ENCODE results near the gene NAP1L4. TPM values are rescaled to one million over a fixed set of nuclear protein-coding genes. Genes with fewer than 3 reads are reported as not detected.

NAP1L4 gene
- total RNA-seq, 1 donor from 2014 or later, result 172 TPM

GRCh38 chr11:2904153-2905052 lies 87.7 kb downstream of the NAP1L4 start:
- H3K4me1 Mint-ChIP-seq (ENCODE audit: unreplicated experiment), result peaks cover 10% of the 10 kb centered on the region
- TF ChIP-seq CTCF (conservative IDR thresholded peaks at IDR 0.05), result no peak
- H3K36me3 Mint-ChIP-seq, result peaks cover 4% of the 10 kb centered on the region
- H3K27ac Mint-ChIP-seq, result peak overlapping the region; percentile 72
- no peak for DNase-seq (ENCODE audit: extremely low spot score, unreplicated experiment)
- H3K9me3 Mint-ChIP-seq, result no peaks in the 10 kb centered on the region
- no peaks in the 10 kb centered on the region for H3K27me3 Mint-ChIP-seq
- H3K4me3 Mint-ChIP-seq, result peak overlapping the region; percentile 77

- Mint-ChIP-seq H3K4me3 (peak overlapping the region; percentile 77), H3K36me3 (peaks cover 4% of the 10 kb centered on the region), H3K27me3 (peaks cover 3% of the 10 kb centered on the region), H3K4me1 (ENCODE audit: unreplicated experiment) (peaks cover 14% of the 10 kb centered on the region), H3K9me3 (no peaks in the 10 kb centered on the region), H3K27ac (peak overlapping the region; percentile 48)
- DNase-seq (ENCODE audit: extremely low spot score, unreplicated experiment), result no peak
- no peak for TF ChIP-seq CTCF (conservative IDR thresholded peaks at IDR 0.05)
These were observed 88.5 kb downstream of the NAP1L4 start for GRCh38 chr11:2903672-2904011.

- Mint-ChIP-seq H3K27me3 (peaks cover 3% of the 10 kb centered on the region), H3K36me3 (peaks cover 4% of the 10 kb centered on the region), H3K4me1 (ENCODE audit: unreplicated experiment) (peaks cover 14% of the 10 kb centered on the region), H3K27ac (peak overlapping the region; percentile 31), H3K9me3 (no peaks in the 10 kb centered on the region), H3K4me3 (peak overlapping the region; percentile 77)
- DNase-seq (ENCODE audit: extremely low spot score, unreplicated experiment), result no peak
- no peak for TF ChIP-seq CTCF (conservative IDR thresholded peaks at IDR 0.05)
These were observed 89.1 kb downstream of the NAP1L4 start for GRCh38 chr11:2902784-2903671.

GRCh38 chr11:2901854-2902783 lies 90.0 kb downstream of the NAP1L4 start:
- Mint-ChIP-seq H3K27me3 (peaks cover 3% of the 10 kb centered on the region), H3K4me1 (ENCODE audit: unreplicated experiment) (peaks cover 14% of the 10 kb centered on the region)

More at GRCh38 chr11:2901854-2902783, 90.0 kb downstream of the NAP1L4 start:
- H3K4me3 Mint-ChIP-seq, result peak overlapping the region; percentile 82
- H3K36me3 Mint-ChIP-seq, result peaks cover 4% of the 10 kb centered on the region
- peak overlapping the region; percentile 31 for H3K27ac Mint-ChIP-seq
- TF ChIP-seq CTCF (conservative IDR thresholded peaks at IDR 0.05), result no peak
- peak; percentile 88 for DNase-seq (ENCODE audit: extremely low spot score, unreplicated experiment)
- H3K9me3 Mint-ChIP-seq, result no peaks in the 10 kb centered on the region

Measured in type B pancreatic cell (in vitro differentiated cells).